Prostate gland (tissue), 2 donors: ENCODE data around the gene BPIFB4.

ENCODE experiments used
- POLR2A ChIP-seq: fragments of 450-650 bp; IDR thresholded peaks from one replicate; pipeline ENCODE4 v1.6.1; 2016; ENCODE audit warnings: antibody characterized with exemption, mild to moderate bottlenecking
- POLR2AphosphoS5 ChIP-seq: sonication (generic); formaldehyde crosslinking; IDR thresholded peaks from one replicate; pipeline ENCODE4 v1.6.1; 2017; ENCODE audit warnings: antibody characterized with exemption
- TF ChIP-seq, protein P1 (sequence below), 4 experiments: fragments of 200-600 bp in 2 of 4; fragments of 450-650 bp in 2 of 4; sonication (generic) in 2 of 4; IDR thresholded peaks; 1 replicate in 3 of 4; 2 replicates in 1 of 4; pipeline ENCODE4 v1.5.1; 2016 to 2019; ENCODE audit warnings: antibody characterized with exemption in 4 of 4, mild to moderate bottlenecking in 2 of 4, moderate library complexity in 2 of 4

GRCh38 chr20:33160681-33161080, 81.2 kb downstream of the BPIFB4 start:
- no peak for TF ChIP-seq POLR2AphosphoS5
- TF ChIP-seq, protein P1, sequence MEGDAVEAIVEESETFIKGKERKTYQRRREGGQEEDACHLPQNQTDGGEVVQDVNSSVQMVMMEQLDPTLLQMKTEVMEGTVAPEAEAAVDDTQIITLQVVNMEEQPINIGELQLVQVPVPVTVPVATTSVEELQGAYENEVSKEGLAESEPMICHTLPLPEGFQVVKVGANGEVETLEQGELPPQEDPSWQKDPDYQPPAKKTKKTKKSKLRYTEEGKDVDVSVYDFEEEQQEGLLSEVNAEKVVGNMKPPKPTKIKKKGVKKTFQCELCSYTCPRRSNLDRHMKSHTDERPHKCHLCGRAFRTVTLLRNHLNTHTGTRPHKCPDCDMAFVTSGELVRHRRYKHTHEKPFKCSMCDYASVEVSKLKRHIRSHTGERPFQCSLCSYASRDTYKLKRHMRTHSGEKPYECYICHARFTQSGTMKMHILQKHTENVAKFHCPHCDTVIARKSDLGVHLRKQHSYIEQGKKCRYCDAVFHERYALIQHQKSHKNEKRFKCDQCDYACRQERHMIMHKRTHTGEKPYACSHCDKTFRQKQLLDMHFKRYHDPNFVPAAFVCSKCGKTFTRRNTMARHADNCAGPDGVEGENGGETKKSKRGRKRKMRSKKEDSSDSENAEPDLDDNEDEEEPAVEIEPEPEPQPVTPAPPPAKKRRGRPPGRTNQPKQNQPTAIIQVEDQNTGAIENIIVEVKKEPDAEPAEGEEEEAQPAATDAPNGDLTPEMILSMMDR (IDR thresholded peaks at IDR 0.05): no peak
- no peak for TF ChIP-seq POLR2A
